ENCODE measurements around the gene PLPPR4.
"Not testable (repeated sequence)": the region's sequence is repeated elsewhere in the genome, so short reads cannot be mapped to it uniquely, and the experiment has no call there.

The PLPPR4 gene

GRCh38 chr1:99281105-99281504, 16.8 kb downstream of the PLPPR4 start:
- DNase-seq (ENCODE audit: low read depth), result no peak

GRCh38 chr1:99282536-99282935, 18.2 kb downstream of the PLPPR4 start:
- DNase-seq (ENCODE audit: low read depth), result no peak
- no peak overlapping the region for H3K4me3 ChIP-seq (ENCODE audit: low read depth, low read length)
- TF ChIP-seq CTCF (conservative IDR thresholded peaks at IDR 0.05; ENCODE audit: low read depth, low read length), result no peak

More at GRCh38 chr1:99281105-99281504, 16.8 kb downstream of the PLPPR4 start:
- TF ChIP-seq CTCF (conservative IDR thresholded peaks at IDR 0.05; ENCODE audit: low read depth, low read length), result no peak
- H3K4me3 ChIP-seq (ENCODE audit: low read depth, low read length), result no peak overlapping the region

GRCh38 chr1:99283521-99283920, 19.2 kb downstream of the PLPPR4 start:
- not testable (repeated sequence) for DNase-seq (ENCODE audit: low read depth); H3K4me3 ChIP-seq (ENCODE audit: low read depth, low read length)

GRCh38 chr1:99292886-99293285, 28.6 kb downstream of the PLPPR4 start:
- H3K4me3 ChIP-seq (ENCODE audit: low read depth, low read length), result no peak overlapping the region
- no peak for TF ChIP-seq CTCF (conservative IDR thresholded peaks at IDR 0.05; ENCODE audit: low read depth, low read length)
- no peak for DNase-seq (ENCODE audit: low read depth)

GRCh38 chr1:99297923-99298322, 33.6 kb downstream of the PLPPR4 start:
- TF ChIP-seq CTCF (conservative IDR thresholded peaks at IDR 0.05; ENCODE audit: low read depth, low read length), result no peak
- DNase-seq (ENCODE audit: low read depth), result no peak
- H3K4me3 ChIP-seq (ENCODE audit: low read depth, low read length), result no peak overlapping the region

GRCh38 chr1:99304725-99305282, 40.5 kb downstream of the PLPPR4 start:
- H3K4me3 ChIP-seq (ENCODE audit: low read depth, low read length), result no peak overlapping the region
- no peak for TF ChIP-seq CTCF (conservative IDR thresholded peaks at IDR 0.05; ENCODE audit: low read depth, low read length)

GRCh38 chr1:99305626-99306025, 41.3 kb downstream of the PLPPR4 start:
- no peak for TF ChIP-seq CTCF (conservative IDR thresholded peaks at IDR 0.05; ENCODE audit: low read depth, low read length)
- no peak overlapping the region for H3K4me3 ChIP-seq (ENCODE audit: low read depth, low read length)
- DNase-seq (ENCODE audit: low read depth), result no peak

More at GRCh38 chr1:99304725-99305282, 40.5 kb downstream of the PLPPR4 start:
- DNase-seq (ENCODE audit: low read depth), result no peak

Data from choroid plexus epithelial cell (primary cell).